Peyer's patch (tissue), 4 donors: ENCODE data around the gene RPS18.
"Not testable (repeated sequence)": the region's sequence is repeated elsewhere in the genome, so short reads cannot be mapped to it uniquely, and the experiment has no call there.

Experiments
- CTCF ChIP-seq, 6 experiments: fragments of 450-650 bp in 4 of 6; fragments of 200-600 bp in 2 of 6; sonication (generic) in 1 of 6; IDR thresholded peaks; one replicate each; pipeline ENCODE4 v1.5.1; 2017 to 2019; ENCODE audit warnings: antibody characterized with exemption in 6 of 6, mild to moderate bottlenecking in 3 of 6, moderate library complexity in 1 of 6
- POLR2A ChIP-seq, 2 donors: fragments of 450-650 bp; IDR thresholded peaks; one replicate each; pipeline ENCODE4 v1.5.1; 2017; ENCODE audit warnings: antibody characterized with exemption in 2 of 2, mild to moderate bottlenecking in 2 of 2, moderate library complexity in 2 of 2

- TF ChIP-seq CTCF, POLR2A (IDR thresholded peaks at IDR 0.05): not testable (repeated sequence)
Observed at GRCh38 chr6:33285214-33285613, 13.3 kb downstream of the RPS18 start.
